ENCODE results near the gene FBXO24.

- TF ChIP-seq, protein P1, sequence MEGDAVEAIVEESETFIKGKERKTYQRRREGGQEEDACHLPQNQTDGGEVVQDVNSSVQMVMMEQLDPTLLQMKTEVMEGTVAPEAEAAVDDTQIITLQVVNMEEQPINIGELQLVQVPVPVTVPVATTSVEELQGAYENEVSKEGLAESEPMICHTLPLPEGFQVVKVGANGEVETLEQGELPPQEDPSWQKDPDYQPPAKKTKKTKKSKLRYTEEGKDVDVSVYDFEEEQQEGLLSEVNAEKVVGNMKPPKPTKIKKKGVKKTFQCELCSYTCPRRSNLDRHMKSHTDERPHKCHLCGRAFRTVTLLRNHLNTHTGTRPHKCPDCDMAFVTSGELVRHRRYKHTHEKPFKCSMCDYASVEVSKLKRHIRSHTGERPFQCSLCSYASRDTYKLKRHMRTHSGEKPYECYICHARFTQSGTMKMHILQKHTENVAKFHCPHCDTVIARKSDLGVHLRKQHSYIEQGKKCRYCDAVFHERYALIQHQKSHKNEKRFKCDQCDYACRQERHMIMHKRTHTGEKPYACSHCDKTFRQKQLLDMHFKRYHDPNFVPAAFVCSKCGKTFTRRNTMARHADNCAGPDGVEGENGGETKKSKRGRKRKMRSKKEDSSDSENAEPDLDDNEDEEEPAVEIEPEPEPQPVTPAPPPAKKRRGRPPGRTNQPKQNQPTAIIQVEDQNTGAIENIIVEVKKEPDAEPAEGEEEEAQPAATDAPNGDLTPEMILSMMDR (conservative IDR thresholded peaks at IDR 0.05; ENCODE audit: low read depth, low read length) = no peak
- TF ChIP-seq, protein P2, sequence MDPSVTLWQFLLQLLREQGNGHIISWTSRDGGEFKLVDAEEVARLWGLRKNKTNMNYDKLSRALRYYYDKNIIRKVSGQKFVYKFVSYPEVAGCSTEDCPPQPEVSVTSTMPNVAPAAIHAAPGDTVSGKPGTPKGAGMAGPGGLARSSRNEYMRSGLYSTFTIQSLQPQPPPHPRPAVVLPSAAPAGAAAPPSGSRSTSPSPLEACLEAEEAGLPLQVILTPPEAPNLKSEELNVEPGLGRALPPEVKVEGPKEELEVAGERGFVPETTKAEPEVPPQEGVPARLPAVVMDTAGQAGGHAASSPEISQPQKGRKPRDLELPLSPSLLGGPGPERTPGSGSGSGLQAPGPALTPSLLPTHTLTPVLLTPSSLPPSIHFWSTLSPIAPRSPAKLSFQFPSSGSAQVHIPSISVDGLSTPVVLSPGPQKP (IDR thresholded peaks at IDR 0.05; ENCODE audit: borderline replicate concordance, low read depth, low read length) = no peak
- no peak for TF ChIP-seq POLR2A (IDR thresholded peaks at IDR 0.05; ENCODE audit: low read depth, low read length)
- no peak for TF ChIP-seq RFX5 (IDR thresholded peaks at IDR 0.05; ENCODE audit: low read depth, low read length)
Measured at GRCh38 chr7:100626530-100627237, 40.6 kb downstream of the FBXO24 start.

Data from IMR-90 (cell line).